ENCODE measurements around the gene MCOLN2.

DNA sequence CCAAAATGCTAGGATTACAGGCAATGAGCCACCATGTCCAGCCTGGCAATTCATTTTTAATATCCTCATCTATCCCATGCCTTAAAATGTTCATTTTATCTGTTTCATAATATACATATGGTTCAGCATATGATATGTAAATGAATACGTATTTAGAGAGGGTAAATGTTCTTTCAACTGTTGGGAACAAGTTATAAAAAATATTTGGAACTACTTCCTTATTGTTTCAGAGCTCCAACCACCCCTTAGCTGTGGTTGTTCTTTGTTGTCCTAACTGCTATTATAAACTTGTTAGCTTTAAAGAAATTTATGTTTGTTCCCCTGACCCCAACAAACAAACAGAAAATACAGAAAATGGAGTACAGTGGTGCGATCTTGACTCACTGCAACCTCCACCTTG is 14.5 kb downstream of the MCOLN2 start:
- TF ChIP-seq, protein P1, sequence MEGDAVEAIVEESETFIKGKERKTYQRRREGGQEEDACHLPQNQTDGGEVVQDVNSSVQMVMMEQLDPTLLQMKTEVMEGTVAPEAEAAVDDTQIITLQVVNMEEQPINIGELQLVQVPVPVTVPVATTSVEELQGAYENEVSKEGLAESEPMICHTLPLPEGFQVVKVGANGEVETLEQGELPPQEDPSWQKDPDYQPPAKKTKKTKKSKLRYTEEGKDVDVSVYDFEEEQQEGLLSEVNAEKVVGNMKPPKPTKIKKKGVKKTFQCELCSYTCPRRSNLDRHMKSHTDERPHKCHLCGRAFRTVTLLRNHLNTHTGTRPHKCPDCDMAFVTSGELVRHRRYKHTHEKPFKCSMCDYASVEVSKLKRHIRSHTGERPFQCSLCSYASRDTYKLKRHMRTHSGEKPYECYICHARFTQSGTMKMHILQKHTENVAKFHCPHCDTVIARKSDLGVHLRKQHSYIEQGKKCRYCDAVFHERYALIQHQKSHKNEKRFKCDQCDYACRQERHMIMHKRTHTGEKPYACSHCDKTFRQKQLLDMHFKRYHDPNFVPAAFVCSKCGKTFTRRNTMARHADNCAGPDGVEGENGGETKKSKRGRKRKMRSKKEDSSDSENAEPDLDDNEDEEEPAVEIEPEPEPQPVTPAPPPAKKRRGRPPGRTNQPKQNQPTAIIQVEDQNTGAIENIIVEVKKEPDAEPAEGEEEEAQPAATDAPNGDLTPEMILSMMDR (IDR thresholded peaks at IDR 0.05; ENCODE audit: low read depth, low read length, poor library complexity, severe bottlenecking), result no peak
- no peak for TF ChIP-seq EZH2phosphoT487 (IDR thresholded peaks at IDR 0.05; ENCODE audit: borderline replicate concordance, low read length)
